Measurements from ENCODE around the gene CCDC85C. TPM values are rescaled to one million over a fixed set of nuclear protein-coding genes. Genes with fewer than 3 reads are reported as not detected.

CCDC85C gene
- total and polyA plus RNA-seq, 2 experiments from 2014 or later = 4.5 to 24.9 TPM

DNA sequence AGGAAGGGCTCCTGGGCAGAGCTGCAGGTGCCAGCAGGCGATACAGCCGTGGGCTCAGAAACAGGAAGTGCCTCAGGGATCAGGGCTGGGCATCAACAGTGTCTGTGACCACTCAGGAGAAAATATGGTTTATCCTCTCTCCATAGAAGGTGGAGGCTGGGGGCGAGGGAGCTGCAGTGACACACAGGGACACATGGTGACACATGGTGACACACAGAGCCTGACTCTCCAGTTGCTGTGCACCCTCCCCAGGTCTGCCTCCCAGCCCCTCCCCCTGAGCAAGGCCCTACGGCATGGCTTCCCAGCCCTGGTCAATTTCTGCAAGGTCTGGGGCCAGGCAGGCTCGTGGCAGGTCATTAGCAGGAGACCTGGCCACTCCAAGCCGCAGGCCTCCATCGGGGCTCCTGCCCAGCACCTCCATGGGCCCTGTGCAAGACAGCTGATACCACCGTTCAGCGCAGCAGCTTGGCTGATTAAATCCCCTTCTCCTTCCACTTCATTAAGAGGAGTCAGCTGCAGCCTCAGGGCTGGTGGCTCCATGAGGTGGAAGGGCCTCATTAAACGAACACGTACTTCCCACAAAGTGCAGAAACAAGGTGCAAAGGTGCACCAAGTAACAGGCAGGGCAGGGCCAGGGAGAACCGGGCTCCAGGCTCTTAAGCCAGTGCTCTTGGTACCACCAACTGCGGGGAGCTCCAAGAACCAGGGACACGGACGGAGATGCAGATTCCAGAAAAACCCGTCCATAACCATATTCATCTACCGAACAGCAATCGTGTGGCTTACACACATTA, 62.1 kb downstream of the CCDC85C start:
- H3K79me2 ChIP-seq (replicated peaks; ENCODE audit: insufficient read depth) = peaks cover 60% of the 10 kb centered on the region

More for the DNA sequence above, 62.1 kb downstream of the CCDC85C start:
- H3K36me3 ChIP-seq (ENCODE audit: insufficient read depth) = no peaks in the 10 kb centered on the region
- H3K4me1 Mint-ChIP-seq = peaks cover 64% of the 10 kb centered on the region
- ATAC-seq (no peak), DNase-seq (ENCODE audit: low spot score) (no peak)
- no peaks in the 10 kb centered on the region for H3K27me3 ChIP-seq (ENCODE audit: insufficient read depth)
- no peak overlapping the region for H2AFZ ChIP-seq
- H3K9me2 ChIP-seq (ENCODE audit: insufficient read depth) = no peaks in the 10 kb centered on the region
- no peaks in the 10 kb centered on the region for H3F3A ChIP-seq (replicated peaks; ENCODE audit: low read depth)
- no peak overlapping the region for H3K4me3 ChIP-seq
- H4K20me1 ChIP-seq (replicated peaks; ENCODE audit: insufficient read depth) = peaks cover 3% of the 10 kb centered on the region; the same call in 1 of the 2 replicates
- H3K27me3 Mint-ChIP-seq (ENCODE audit: insufficient read depth, low read depth, poor library complexity) = peaks cover 25% of the 10 kb centered on the region
- TF ChIP-seq NANOG (IDR thresholded peaks at IDR 0.05; ENCODE audit: borderline replicate concordance) (no peak), EZH2 (IDR thresholded peaks at IDR 0.05; ENCODE audit: low read depth, unreplicated experiment) (no peak), ZNF114 (CRISPR knock-in tag; IDR thresholded peaks at IDR 0.05) (no peak), ZNF331 (CRISPR knock-in tag; IDR thresholded peaks at IDR 0.05; ENCODE audit: low read depth) (no peak), JUNB (IDR thresholded peaks at IDR 0.05; ENCODE audit: unreplicated experiment) (no peak), CREB1 (CRISPR knock-in tag; IDR thresholded peaks at IDR 0.05; ENCODE audit: low read depth) (no peak), POLR2AphosphoS5 (IDR thresholded peaks at IDR 0.05; ENCODE audit: low read depth) (no peak)
- TF ChIP-seq, protein P1, sequence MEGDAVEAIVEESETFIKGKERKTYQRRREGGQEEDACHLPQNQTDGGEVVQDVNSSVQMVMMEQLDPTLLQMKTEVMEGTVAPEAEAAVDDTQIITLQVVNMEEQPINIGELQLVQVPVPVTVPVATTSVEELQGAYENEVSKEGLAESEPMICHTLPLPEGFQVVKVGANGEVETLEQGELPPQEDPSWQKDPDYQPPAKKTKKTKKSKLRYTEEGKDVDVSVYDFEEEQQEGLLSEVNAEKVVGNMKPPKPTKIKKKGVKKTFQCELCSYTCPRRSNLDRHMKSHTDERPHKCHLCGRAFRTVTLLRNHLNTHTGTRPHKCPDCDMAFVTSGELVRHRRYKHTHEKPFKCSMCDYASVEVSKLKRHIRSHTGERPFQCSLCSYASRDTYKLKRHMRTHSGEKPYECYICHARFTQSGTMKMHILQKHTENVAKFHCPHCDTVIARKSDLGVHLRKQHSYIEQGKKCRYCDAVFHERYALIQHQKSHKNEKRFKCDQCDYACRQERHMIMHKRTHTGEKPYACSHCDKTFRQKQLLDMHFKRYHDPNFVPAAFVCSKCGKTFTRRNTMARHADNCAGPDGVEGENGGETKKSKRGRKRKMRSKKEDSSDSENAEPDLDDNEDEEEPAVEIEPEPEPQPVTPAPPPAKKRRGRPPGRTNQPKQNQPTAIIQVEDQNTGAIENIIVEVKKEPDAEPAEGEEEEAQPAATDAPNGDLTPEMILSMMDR (conservative IDR thresholded peaks at IDR 0.05; ENCODE audit: low read depth in 2 of 2) = no peak
- TF ChIP-seq, protein P2, sequence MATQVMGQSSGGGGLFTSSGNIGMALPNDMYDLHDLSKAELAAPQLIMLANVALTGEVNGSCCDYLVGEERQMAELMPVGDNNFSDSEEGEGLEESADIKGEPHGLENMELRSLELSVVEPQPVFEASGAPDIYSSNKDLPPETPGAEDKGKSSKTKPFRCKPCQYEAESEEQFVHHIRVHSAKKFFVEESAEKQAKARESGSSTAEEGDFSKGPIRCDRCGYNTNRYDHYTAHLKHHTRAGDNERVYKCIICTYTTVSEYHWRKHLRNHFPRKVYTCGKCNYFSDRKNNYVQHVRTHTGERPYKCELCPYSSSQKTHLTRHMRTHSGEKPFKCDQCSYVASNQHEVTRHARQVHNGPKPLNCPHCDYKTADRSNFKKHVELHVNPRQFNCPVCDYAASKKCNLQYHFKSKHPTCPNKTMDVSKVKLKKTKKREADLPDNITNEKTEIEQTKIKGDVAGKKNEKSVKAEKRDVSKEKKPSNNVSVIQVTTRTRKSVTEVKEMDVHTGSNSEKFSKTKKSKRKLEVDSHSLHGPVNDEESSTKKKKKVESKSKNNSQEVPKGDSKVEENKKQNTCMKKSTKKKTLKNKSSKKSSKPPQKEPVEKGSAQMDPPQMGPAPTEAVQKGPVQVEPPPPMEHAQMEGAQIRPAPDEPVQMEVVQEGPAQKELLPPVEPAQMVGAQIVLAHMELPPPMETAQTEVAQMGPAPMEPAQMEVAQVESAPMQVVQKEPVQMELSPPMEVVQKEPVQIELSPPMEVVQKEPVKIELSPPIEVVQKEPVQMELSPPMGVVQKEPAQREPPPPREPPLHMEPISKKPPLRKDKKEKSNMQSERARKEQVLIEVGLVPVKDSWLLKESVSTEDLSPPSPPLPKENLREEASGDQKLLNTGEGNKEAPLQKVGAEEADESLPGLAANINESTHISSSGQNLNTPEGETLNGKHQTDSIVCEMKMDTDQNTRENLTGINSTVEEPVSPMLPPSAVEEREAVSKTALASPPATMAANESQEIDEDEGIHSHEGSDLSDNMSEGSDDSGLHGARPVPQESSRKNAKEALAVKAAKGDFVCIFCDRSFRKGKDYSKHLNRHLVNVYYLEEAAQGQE (IDR thresholded peaks at IDR 0.05; ENCODE audit: unreplicated experiment) = no peak
- TF ChIP-seq, protein P3, sequence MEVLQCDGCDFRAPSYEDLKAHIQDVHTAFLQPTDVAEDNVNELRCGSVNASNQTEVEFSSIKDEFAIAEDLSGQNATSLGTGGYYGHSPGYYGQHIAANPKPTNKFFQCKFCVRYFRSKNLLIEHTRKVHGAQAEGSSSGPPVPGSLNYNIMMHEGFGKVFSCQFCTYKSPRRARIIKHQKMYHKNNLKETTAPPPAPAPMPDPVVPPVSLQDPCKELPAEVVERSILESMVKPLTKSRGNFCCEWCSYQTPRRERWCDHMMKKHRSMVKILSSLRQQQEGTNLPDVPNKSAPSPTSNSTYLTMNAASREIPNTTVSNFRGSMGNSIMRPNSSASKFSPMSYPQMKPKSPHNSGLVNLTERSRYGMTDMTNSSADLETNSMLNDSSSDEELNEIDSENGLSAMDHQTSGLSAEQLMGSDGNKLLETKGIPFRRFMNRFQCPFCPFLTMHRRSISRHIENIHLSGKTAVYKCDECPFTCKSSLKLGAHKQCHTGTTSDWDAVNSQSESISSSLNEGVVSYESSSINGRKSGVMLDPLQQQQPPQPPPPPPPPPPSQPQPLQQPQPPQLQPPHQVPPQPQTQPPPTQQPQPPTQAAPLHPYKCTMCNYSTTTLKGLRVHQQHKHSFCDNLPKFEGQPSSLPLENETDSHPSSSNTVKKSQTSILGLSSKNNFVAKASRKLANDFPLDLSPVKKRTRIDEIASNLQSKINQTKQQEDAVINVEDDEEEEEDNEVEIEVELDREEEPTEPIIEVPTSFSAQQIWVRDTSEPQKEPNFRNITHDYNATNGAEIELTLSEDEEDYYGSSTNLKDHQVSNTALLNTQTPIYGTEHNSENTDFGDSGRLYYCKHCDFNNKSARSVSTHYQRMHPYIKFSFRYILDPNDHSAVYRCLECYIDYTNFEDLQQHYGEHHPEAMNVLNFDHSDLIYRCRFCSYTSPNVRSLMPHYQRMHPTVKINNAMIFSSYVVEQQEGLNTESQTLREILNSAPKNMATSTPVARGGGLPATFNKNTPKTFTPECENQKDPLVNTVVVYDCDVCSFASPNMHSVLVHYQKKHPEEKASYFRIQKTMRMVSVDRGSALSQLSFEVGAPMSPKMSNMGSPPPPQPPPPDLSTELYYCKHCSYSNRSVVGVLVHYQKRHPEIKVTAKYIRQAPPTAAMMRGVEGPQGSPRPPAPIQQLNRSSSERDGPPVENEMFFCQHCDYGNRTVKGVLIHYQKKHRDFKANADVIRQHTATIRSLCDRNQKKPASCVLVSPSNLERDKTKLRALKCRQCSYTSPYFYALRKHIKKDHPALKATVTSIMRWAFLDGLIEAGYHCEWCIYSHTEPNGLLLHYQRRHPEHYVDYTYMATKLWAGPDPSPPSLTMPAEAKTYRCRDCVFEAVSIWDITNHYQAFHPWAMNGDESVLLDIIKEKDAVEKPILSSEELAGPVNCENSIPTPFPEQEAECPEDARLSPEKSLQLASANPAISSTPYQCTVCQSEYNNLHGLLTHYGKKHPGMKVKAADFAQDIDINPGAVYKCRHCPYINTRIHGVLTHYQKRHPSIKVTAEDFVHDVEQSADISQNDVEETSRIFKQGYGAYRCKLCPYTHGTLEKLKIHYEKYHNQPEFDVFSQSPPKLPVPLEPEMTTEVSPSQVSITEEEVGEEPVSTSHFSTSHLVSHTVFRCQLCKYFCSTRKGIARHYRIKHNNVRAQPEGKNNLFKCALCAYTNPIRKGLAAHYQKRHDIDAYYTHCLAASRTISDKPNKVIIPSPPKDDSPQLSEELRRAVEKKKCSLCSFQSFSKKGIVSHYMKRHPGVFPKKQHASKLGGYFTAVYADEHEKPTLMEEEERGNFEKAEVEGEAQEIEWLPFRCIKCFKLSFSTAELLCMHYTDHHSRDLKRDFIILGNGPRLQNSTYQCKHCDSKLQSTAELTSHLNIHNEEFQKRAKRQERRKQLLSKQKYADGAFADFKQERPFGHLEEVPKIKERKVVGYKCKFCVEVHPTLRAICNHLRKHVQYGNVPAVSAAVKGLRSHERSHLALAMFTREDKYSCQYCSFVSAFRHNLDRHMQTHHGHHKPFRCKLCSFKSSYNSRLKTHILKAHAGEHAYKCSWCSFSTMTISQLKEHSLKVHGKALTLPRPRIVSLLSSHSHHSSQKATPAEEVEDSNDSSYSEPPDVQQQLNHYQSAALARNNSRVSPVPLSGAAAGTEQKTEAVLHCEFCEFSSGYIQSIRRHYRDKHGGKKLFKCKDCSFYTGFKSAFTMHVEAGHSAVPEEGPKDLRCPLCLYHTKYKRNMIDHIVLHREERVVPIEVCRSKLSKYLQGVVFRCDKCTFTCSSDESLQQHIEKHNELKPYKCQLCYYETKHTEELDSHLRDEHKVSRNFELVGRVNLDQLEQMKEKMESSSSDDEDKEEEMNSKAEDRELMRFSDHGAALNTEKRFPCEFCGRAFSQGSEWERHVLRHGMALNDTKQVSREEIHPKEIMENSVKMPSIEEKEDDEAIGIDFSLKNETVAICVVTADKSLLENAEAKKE (CRISPR knock-in tag; IDR thresholded peaks at IDR 0.05) = no peak
- no peak overlapping the region for H3K4me3 Mint-ChIP-seq
- no peak overlapping the region for H3K27ac ChIP-seq (ENCODE audit: low read depth)
- H3K4me1 ChIP-seq (ENCODE audit: insufficient read depth) = peaks cover 21% of the 10 kb centered on the region
- no peak overlapping the region for H3K27ac Mint-ChIP-seq
- H3K4me2 ChIP-seq = no peak overlapping the region
- no peaks in the 10 kb centered on the region for H3K9me3 Mint-ChIP-seq
- H3K36me3 Mint-ChIP-seq (ENCODE audit: low read depth) = no peaks in the 10 kb centered on the region
